OCI-LY3 (cell line): Measurements from ENCODE around the gene ZC3H7A.

Experiments
- CTCF ChIP-seq: fragments of 200-600, 300-600 bp; sonication (generic); IDR thresholded peaks from 2 replicates; pipeline ENCODE4 v1.5.1; 2014; ENCODE audit warnings: antibody characterized with exemption, low read length, low read depth
- EZH2phosphoT487 ChIP-seq: fragments of 200-600 bp; shearing (Covaris generic); IDR thresholded peaks from 2 replicates; pipeline ENCODE4 v1.6.1; 2018; ENCODE audit warnings: antibody characterized with exemption, mixed run types, low read depth

- TF ChIP-seq CTCF (no peak), EZH2phosphoT487 (no peak)
These were observed 46.8 kb upstream of the ZC3H7A start for GRCh38 chr16:11843861-11844260.
